GM12878 (cell line): ENCODE results near the gene PTPRN2.

ENCODE experiments used
- BMI1 ChIP-seq: fragments of 450-650 bp; IDR thresholded peaks from 2 replicates; pipeline ENCODE4 v1.6.1; 2016; ENCODE audit warnings: mild to moderate bottlenecking, moderate library complexity, borderline replicate concordance
- CHD2 ChIP-seq: IDR thresholded peaks from 2 replicates; pipeline ENCODE4 v1.6.1; 2011; ENCODE audit warnings: low read depth, low read length, improper control_type of control experiment, borderline replicate concordance
- CTCF ChIP-seq, 3 experiments: IDR thresholded peaks in 2 of 3; conservative IDR thresholded peaks in 1 of 3; 2 replicates each; pipeline ENCODE4 v1.5.1; 2011; ENCODE audit warnings: low read depth in 3 of 3, low read length in 3 of 3, mild to moderate bottlenecking in 3 of 3, control low read depth in 2 of 3, moderate library complexity in 2 of 3, inconsistent platforms in 1 of 3, mixed read lengths in 1 of 3; ENCODE audit not compliant: control insufficient read depth in 2 of 3, insufficient read depth in 1 of 3; ENCODE audit errors: extremely low read depth in 1 of 3
- EP300 ChIP-seq, 2 experiments: fragments of 150-350 bp in 1 of 2; IDR thresholded peaks; 2 replicates each; pipeline ENCODE4 v1.6.1; 2011 to 2012; ENCODE audit warnings: low read depth in 2 of 2, low read length in 2 of 2, borderline replicate concordance in 1 of 2, improper control_type of control experiment in 1 of 2, inconsistent platforms in 1 of 2; ENCODE audit not compliant: control insufficient read depth in 1 of 2
- FOXM1 ChIP-seq: IDR thresholded peaks from 2 replicates; pipeline ENCODE4 v1.6.1; 2012; ENCODE audit warnings: low read depth, mild to moderate bottlenecking, inconsistent platforms, low read length, moderate library complexity
- KDM1A ChIP-seq: fragments of 200-600 bp; sonication (generic); IDR thresholded peaks from 2 replicates; pipeline ENCODE4 v1.6.1; 2016; ENCODE audit warnings: borderline replicate concordance
- MYC ChIP-seq: IDR thresholded peaks from 2 replicates; pipeline ENCODE4 v1.6.1; 2011; ENCODE audit warnings: mild to moderate bottlenecking, low read length, moderate library complexity, inconsistent platforms; ENCODE audit not compliant: insufficient read depth, insufficient replicate concordance, insufficient read length, severe bottlenecking
- PKNOX1 ChIP-seq: fragments of 450-650 bp; IDR thresholded peaks from 2 replicates; pipeline ENCODE4 v1.6.1; 2016; ENCODE audit warnings: mild to moderate bottlenecking
- POLR2A ChIP-seq: IDR thresholded peaks from 2 replicates; pipeline ENCODE4 v1.6.1; 2011; ENCODE audit warnings: low read depth, mild to moderate bottlenecking, low read length
- ZNF274 ChIP-seq: IDR thresholded peaks from one replicate; pipeline ENCODE4 v1.8.0; 2011; ENCODE audit not compliant: insufficient read length, insufficient read depth
- ZNF592 ChIP-seq: fragments of 450-650 bp; IDR thresholded peaks from 2 replicates; pipeline ENCODE4 v1.6.1; 2017; ENCODE audit warnings: mild to moderate bottlenecking, moderate library complexity
- ZNF687 ChIP-seq: fragments of 450-650 bp; IDR thresholded peaks from 2 replicates; pipeline ENCODE4 v1.6.1; 2017; ENCODE audit warnings: mild to moderate bottlenecking, moderate library complexity

- TF ChIP-seq ZNF274 (no peak), CHD2 (no peak), MYC (no peak), FOXM1 (no peak), CTCF (IDR thresholded peaks at IDR 0.05 in 2 of 3, conservative IDR thresholded peaks at IDR 0.05 in 1 of 3; ENCODE audit: control insufficient read depth in 2 of 3, extremely low read depth in 1 of 3, insufficient read depth in 1 of 3, low read depth in 3 of 3, low read length in 3 of 3) (no peak), EP300 (IDR thresholded peaks at IDR 0.05; ENCODE audit: borderline replicate concordance in 1 of 2, control insufficient read depth in 1 of 2, low read depth in 2 of 2, low read length in 2 of 2) (no peak), POLR2A (no peak), BMI1 (no peak), PKNOX1 (no peak), ZNF687 (no peak), KDM1A (no peak), ZNF592 (no peak)
Measured at GRCh38 chr7:157837561-157837960, 750.1 kb downstream of the PTPRN2 start.
